ENCODE measurements around the gene TRAPPC2L. TPM values are rescaled to one million over a fixed set of nuclear protein-coding genes. Genes with fewer than 3 reads are reported as not detected.

Gene TRAPPC2L
- total and polyA plus RNA-seq, 4 donors = 34.2 to 106 (median 48.5) TPM

- H3K4me1 ChIP-seq (ENCODE audit: control insufficient read depth in 5 of 5, insufficient read depth in 5 of 5, low read length in 5 of 5) = no peaks in the 10 kb centered on the region
- DNase-seq = no peak
- H3K4me3 ChIP-seq = no peak overlapping the region
- TF ChIP-seq, protein P1, sequence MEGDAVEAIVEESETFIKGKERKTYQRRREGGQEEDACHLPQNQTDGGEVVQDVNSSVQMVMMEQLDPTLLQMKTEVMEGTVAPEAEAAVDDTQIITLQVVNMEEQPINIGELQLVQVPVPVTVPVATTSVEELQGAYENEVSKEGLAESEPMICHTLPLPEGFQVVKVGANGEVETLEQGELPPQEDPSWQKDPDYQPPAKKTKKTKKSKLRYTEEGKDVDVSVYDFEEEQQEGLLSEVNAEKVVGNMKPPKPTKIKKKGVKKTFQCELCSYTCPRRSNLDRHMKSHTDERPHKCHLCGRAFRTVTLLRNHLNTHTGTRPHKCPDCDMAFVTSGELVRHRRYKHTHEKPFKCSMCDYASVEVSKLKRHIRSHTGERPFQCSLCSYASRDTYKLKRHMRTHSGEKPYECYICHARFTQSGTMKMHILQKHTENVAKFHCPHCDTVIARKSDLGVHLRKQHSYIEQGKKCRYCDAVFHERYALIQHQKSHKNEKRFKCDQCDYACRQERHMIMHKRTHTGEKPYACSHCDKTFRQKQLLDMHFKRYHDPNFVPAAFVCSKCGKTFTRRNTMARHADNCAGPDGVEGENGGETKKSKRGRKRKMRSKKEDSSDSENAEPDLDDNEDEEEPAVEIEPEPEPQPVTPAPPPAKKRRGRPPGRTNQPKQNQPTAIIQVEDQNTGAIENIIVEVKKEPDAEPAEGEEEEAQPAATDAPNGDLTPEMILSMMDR (IDR thresholded peaks at IDR 0.05; ENCODE audit: control extremely low read depth, extremely low read depth) = no peak
- no peak overlapping the region for H3K27ac ChIP-seq (ENCODE audit: low read depth in 1 of 2, low read length in 1 of 2)
- peaks cover 0 to 43% (median 8%) of the 10 kb centered on the region in 4 donors for H3K36me3 ChIP-seq (ENCODE audit: control insufficient read depth in 4 of 4, insufficient read depth in 4 of 4, low read length in 4 of 4)
- no peak overlapping the region for H3K9ac ChIP-seq (ENCODE audit: insufficient read depth in 1 of 2, low read length in 2 of 2)
- WGBS, 2 donors = 93 to 95% methylated on average over 20 of the region's 20 CpGs
- H3K9me3 ChIP-seq (ENCODE audit: control insufficient read depth in 4 of 4, insufficient read depth in 3 of 4, low read length in 3 of 4) = no peaks in the 10 kb centered on the region
- no peak for ATAC-seq (ENCODE audit: insufficient read depth, low FRiP score)
- no peaks in the 10 kb centered on the region for H3K27me3 ChIP-seq (ENCODE audit: control insufficient read depth in 3 of 3, insufficient read depth in 3 of 3, low read length in 2 of 3)
Measured at GRCh38 chr16:88843256-88843655, 13.7 kb upstream of the TRAPPC2L start.

GRCh38 chr16:88844419-88845036, 12.4 kb upstream of the TRAPPC2L start:
- Histone ChIP-seq H3K4me3 (no peak overlapping the region), H3K27me3 (ENCODE audit: control insufficient read depth in 3 of 3, insufficient read depth in 3 of 3, low read length in 2 of 3) (no peaks in the 10 kb centered on the region), H3K27ac (ENCODE audit: low read depth in 1 of 2, low read length in 1 of 2) (no peak overlapping the region), H3K4me1 (ENCODE audit: control insufficient read depth in 5 of 5, insufficient read depth in 5 of 5, low read length in 5 of 5) (no peaks in the 10 kb centered on the region), H3K9me3 (ENCODE audit: control insufficient read depth in 4 of 4, insufficient read depth in 3 of 4, low read length in 3 of 4) (no peaks in the 10 kb centered on the region), H3K9ac (ENCODE audit: insufficient read depth in 1 of 2, low read length in 2 of 2) (no peak overlapping the region), H3K36me3 (ENCODE audit: control insufficient read depth in 4 of 4, insufficient read depth in 4 of 4, low read length in 4 of 4) (peaks cover 0 to 38% (median 3%) of the 10 kb centered on the region in 4 donors)
- DNase-seq (no peak), ATAC-seq (ENCODE audit: insufficient read depth, low FRiP score) (no peak)
- 81 to 83% methylated on average over 11 of the region's 11 CpGs for WGBS, 2 donors
- TF ChIP-seq, protein P1 (IDR thresholded peaks at IDR 0.05; ENCODE audit: control extremely low read depth, extremely low read depth) = no peak

DNA sequence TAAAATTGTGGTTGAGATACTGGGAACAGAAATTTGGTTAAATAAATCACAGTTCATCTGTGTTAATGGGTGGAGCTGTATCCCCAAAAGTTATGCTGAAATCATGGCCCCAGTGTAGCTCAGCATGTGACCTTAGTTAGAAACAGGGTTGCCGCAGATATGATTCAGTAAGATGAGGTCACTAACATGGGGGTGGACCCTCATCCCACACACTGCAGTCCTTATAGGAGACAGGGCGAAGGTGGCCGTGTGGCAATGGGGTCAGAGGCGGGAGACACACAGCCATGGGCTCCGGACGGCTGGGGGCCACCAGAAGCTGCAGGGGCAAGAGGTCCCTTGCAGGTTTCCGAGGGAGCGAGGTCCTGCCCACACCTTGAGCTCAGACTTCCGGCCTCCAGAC, 10.8 kb upstream of the TRAPPC2L start:
- Histone ChIP-seq H3K36me3 (ENCODE audit: control insufficient read depth in 4 of 4, insufficient read depth in 4 of 4, low read length in 4 of 4) (peaks cover 0 to 34% (median 0%) of the 10 kb centered on the region in 4 donors), H3K4me1 (ENCODE audit: control insufficient read depth in 5 of 5, insufficient read depth in 5 of 5, low read length in 5 of 5) (no peaks in the 10 kb centered on the region), H3K27me3 (ENCODE audit: control insufficient read depth in 3 of 3, insufficient read depth in 3 of 3, low read length in 2 of 3) (no peaks in the 10 kb centered on the region), H3K27ac (ENCODE audit: low read depth in 1 of 2, low read length in 1 of 2) (no peak overlapping the region), H3K9ac (ENCODE audit: insufficient read depth in 1 of 2, low read length in 2 of 2) (no peak overlapping the region), H3K4me3 (no peak overlapping the region), H3K9me3 (ENCODE audit: control insufficient read depth in 4 of 4, insufficient read depth in 3 of 4, low read length in 3 of 4) (no peaks in the 10 kb centered on the region)
- TF ChIP-seq, protein P1 (IDR thresholded peaks at IDR 0.05; ENCODE audit: control extremely low read depth, extremely low read depth) = no peak
- DNase-seq (no peak), ATAC-seq (ENCODE audit: insufficient read depth, low FRiP score) (no peak)
- WGBS, 2 donors = 92 to 95% methylated on average over 9 of the region's 9 CpGs

DNA sequence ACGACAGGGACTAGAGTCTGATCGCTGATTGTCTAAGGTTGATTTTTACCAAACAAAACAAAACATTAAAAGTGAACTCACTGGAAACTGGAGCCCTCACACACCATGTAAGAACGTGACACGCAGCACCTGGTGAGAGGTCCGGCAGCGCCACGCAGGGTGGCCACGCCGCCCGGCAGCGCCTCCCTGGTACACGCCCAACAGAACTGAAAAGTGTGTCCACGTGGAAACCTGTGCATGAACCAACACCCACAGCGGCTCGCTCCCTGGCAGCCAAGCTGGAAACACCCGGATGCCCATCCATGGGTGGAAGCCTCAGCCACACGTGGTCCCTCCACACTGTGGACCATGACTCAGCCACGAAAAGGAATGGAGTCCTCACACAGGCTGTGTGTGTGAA, 9.3 kb upstream of the TRAPPC2L start:
- Histone ChIP-seq H3K4me3 (no peak overlapping the region), H3K27ac (ENCODE audit: low read depth in 1 of 2, low read length in 1 of 2) (no peak overlapping the region), H3K36me3 (ENCODE audit: control insufficient read depth in 4 of 4, insufficient read depth in 4 of 4, low read length in 4 of 4) (peaks cover 0 to 27% (median 0%) of the 10 kb centered on the region in 4 donors), H3K27me3 (ENCODE audit: control insufficient read depth in 3 of 3, insufficient read depth in 3 of 3, low read length in 2 of 3) (no peaks in the 10 kb centered on the region), H3K4me1 (ENCODE audit: control insufficient read depth in 5 of 5, insufficient read depth in 5 of 5, low read length in 5 of 5) (no peaks in the 10 kb centered on the region), H3K9me3 (ENCODE audit: control insufficient read depth in 4 of 4, insufficient read depth in 3 of 4, low read length in 3 of 4) (no peaks in the 10 kb centered on the region), H3K9ac (ENCODE audit: insufficient read depth in 1 of 2, low read length in 2 of 2) (no peak overlapping the region)
- DNase-seq (no peak), ATAC-seq (ENCODE audit: insufficient read depth, low FRiP score) (no peak)
- WGBS, 2 donors = 92 to 96% methylated on average over 18 of the region's 18 CpGs
- TF ChIP-seq, protein P1 (IDR thresholded peaks at IDR 0.05; ENCODE audit: control extremely low read depth, extremely low read depth) = no peak

Data from lung (tissue), 12 donors.